ENCODE results near the gene SPAG4. TPM values are rescaled to one million over a fixed set of nuclear protein-coding genes. Genes with fewer than 3 reads are reported as not detected.
A peak's percentile ranks its signal among the peaks of the same experiment; 100 is the strongest.

Gene SPAG4
- 2.3 and 3.1 TPM in 2 replicates for total RNA-seq
- long read RNA-seq = 0 reads

- peak within 1 kb of the TSS; percentile 95 for H3K27ac Mint-ChIP-seq (ENCODE audit: unreplicated experiment)
- H3K4me1 Mint-ChIP-seq = peaks cover 36% of the 10 kb centered on the region
- peaks cover 42% of the 10 kb centered on the region for H3K27me3 Mint-ChIP-seq (ENCODE audit: low read depth)
- no peaks in the 10 kb centered on the region for H3K9me3 Mint-ChIP-seq
- H3K4me3 Mint-ChIP-seq = peak within 1 kb of the TSS; percentile 96
- H3K36me3 Mint-ChIP-seq (ENCODE audit: low read depth) = no peaks in the 10 kb centered on the region
- peak; percentile 99 for DNase-seq (ENCODE audit: low read depth, low spot score)
- TF ChIP-seq CTCF (conservative IDR thresholded peaks at IDR 0.05) = no peak
These were observed at the start of gene SPAG4 for GRCh38 chr20:35615667-35616464. Gene SPAG4, plus strand, starts transcription at chr20:35615829. Its CDS starts 175 bp downstream, at chr20:35616004.

GRCh38 chr20:35568645-35569044 is 47.0 kb upstream of the SPAG4 start:
- H3K4me3 Mint-ChIP-seq = no peak overlapping the region
- H3K36me3 Mint-ChIP-seq (ENCODE audit: low read depth) = no peaks in the 10 kb centered on the region
- H3K27ac Mint-ChIP-seq (ENCODE audit: unreplicated experiment) = no peak overlapping the region
- H3K9me3 Mint-ChIP-seq = no peaks in the 10 kb centered on the region
- TF ChIP-seq CTCF (conservative IDR thresholded peaks at IDR 0.05) = peak; percentile 46
- H3K27me3 Mint-ChIP-seq (ENCODE audit: low read depth) = peaks cover 5% of the 10 kb centered on the region
- no peaks in the 10 kb centered on the region for H3K4me1 Mint-ChIP-seq
- no peak for DNase-seq (ENCODE audit: low read depth, low spot score)

- no peaks in the 10 kb centered on the region for H3K9me3 Mint-ChIP-seq
- no peak overlapping the region for H3K27ac Mint-ChIP-seq (ENCODE audit: unreplicated experiment)
- H3K4me3 Mint-ChIP-seq = no peak overlapping the region
- no peaks in the 10 kb centered on the region for H3K4me1 Mint-ChIP-seq
- no peak for TF ChIP-seq CTCF (conservative IDR thresholded peaks at IDR 0.05)
- peaks cover 3% of the 10 kb centered on the region for H3K27me3 Mint-ChIP-seq (ENCODE audit: low read depth)
- H3K36me3 Mint-ChIP-seq (ENCODE audit: low read depth) = no peaks in the 10 kb centered on the region
- no peak for DNase-seq (ENCODE audit: low read depth, low spot score)
These were observed 44.1 kb upstream of the SPAG4 start for GRCh38 chr20:35571555-35571954.

GRCh38 chr20:35572838-35573237 is 42.8 kb upstream of the SPAG4 start:
- H3K9me3 Mint-ChIP-seq = no peaks in the 10 kb centered on the region
- H3K4me1 Mint-ChIP-seq = no peaks in the 10 kb centered on the region
- no peak for DNase-seq (ENCODE audit: low read depth, low spot score)
- TF ChIP-seq CTCF (conservative IDR thresholded peaks at IDR 0.05) = no peak
- H3K36me3 Mint-ChIP-seq (ENCODE audit: low read depth) = no peaks in the 10 kb centered on the region
- H3K27me3 Mint-ChIP-seq (ENCODE audit: low read depth) = no peaks in the 10 kb centered on the region
- H3K27ac Mint-ChIP-seq (ENCODE audit: unreplicated experiment) = no peak overlapping the region
- H3K4me3 Mint-ChIP-seq = no peak overlapping the region

GRCh38 chr20:35575958-35576357 is 39.7 kb upstream of the SPAG4 start:
- TF ChIP-seq CTCF (conservative IDR thresholded peaks at IDR 0.05) = no peak
- no peaks in the 10 kb centered on the region for H3K9me3 Mint-ChIP-seq
- no peak overlapping the region for H3K4me3 Mint-ChIP-seq
- H3K27ac Mint-ChIP-seq (ENCODE audit: unreplicated experiment) = no peak overlapping the region
- no peaks in the 10 kb centered on the region for H3K36me3 Mint-ChIP-seq (ENCODE audit: low read depth)
- H3K4me1 Mint-ChIP-seq = no peaks in the 10 kb centered on the region
- DNase-seq (ENCODE audit: low read depth, low spot score) = no peak
- H3K27me3 Mint-ChIP-seq (ENCODE audit: low read depth) = no peaks in the 10 kb centered on the region
